Measurements from ENCODE around the gene SLCO1A2. TPM values are rescaled to one million over a fixed set of nuclear protein-coding genes. Genes with fewer than 3 reads are reported as not detected.
"Not testable (repeated sequence)": the region's sequence is repeated elsewhere in the genome, so short reads cannot be mapped to it uniquely, and the experiment has no call there.

SLCO1A2 gene
- total and polyA plus RNA-seq, 9 donors: 0.11 to 0.35 (median 0.26) TPM; not detected in 5

- TF ChIP-seq EP300 (IDR thresholded peaks at IDR 0.05): no peak
- Histone ChIP-seq H3K27me3 (no peaks in the 10 kb centered on the region), H3K36me3 (no peaks in the 10 kb centered on the region), H3K27ac (no peak within 1 kb of the TSS), H3K4me1 (ENCODE audit: insufficient read depth) (no peaks in the 10 kb centered on the region), H3K9me3 (no peaks in the 10 kb centered on the region), H3K4me3 (no peak within 1 kb of the TSS)
- intact Hi-C loops (cut with DNase I): no loop called here
- WGBS, 3 donors: 79 to 92% (median 82%) methylated on average over 2 of the region's 2 CpGs
- DNase-seq: no peak
These were observed 37.9 kb upstream of the SLCO1A2 start, which contains the start of gene IAPP for GRCh38 chr12:21372602-21373001. TSS of gene IAPP (plus strand) at chr12:21372902. CDS start at chr12:21373352, 450 bp downstream.

- Histone ChIP-seq H3K4me1 (ENCODE audit: insufficient read depth) (no peaks in the 10 kb centered on the region), H3K36me3 (no peaks in the 10 kb centered on the region), H3K27me3 (no peaks in the 10 kb centered on the region), H3K9me3 (no peaks in the 10 kb centered on the region), H3K4me3 (no peak overlapping the region), H3K27ac (no peak overlapping the region)
- TF ChIP-seq, protein P1, sequence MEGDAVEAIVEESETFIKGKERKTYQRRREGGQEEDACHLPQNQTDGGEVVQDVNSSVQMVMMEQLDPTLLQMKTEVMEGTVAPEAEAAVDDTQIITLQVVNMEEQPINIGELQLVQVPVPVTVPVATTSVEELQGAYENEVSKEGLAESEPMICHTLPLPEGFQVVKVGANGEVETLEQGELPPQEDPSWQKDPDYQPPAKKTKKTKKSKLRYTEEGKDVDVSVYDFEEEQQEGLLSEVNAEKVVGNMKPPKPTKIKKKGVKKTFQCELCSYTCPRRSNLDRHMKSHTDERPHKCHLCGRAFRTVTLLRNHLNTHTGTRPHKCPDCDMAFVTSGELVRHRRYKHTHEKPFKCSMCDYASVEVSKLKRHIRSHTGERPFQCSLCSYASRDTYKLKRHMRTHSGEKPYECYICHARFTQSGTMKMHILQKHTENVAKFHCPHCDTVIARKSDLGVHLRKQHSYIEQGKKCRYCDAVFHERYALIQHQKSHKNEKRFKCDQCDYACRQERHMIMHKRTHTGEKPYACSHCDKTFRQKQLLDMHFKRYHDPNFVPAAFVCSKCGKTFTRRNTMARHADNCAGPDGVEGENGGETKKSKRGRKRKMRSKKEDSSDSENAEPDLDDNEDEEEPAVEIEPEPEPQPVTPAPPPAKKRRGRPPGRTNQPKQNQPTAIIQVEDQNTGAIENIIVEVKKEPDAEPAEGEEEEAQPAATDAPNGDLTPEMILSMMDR (IDR thresholded peaks at IDR 0.05): no peak
- TF ChIP-seq EP300 (IDR thresholded peaks at IDR 0.05) (no peak), POLR2A (IDR thresholded peaks at IDR 0.05) (no peak)
- DNase-seq: no peak
- 78 to 88% (median 82%) methylated on average over 7 of the region's 7 CpGs for WGBS, 3 donors
- intact Hi-C loops (cut with DNase I): no loop called here
These were observed 36.2 kb upstream of the SLCO1A2 start for GRCh38 chr12:21370845-21371449.

DNA sequence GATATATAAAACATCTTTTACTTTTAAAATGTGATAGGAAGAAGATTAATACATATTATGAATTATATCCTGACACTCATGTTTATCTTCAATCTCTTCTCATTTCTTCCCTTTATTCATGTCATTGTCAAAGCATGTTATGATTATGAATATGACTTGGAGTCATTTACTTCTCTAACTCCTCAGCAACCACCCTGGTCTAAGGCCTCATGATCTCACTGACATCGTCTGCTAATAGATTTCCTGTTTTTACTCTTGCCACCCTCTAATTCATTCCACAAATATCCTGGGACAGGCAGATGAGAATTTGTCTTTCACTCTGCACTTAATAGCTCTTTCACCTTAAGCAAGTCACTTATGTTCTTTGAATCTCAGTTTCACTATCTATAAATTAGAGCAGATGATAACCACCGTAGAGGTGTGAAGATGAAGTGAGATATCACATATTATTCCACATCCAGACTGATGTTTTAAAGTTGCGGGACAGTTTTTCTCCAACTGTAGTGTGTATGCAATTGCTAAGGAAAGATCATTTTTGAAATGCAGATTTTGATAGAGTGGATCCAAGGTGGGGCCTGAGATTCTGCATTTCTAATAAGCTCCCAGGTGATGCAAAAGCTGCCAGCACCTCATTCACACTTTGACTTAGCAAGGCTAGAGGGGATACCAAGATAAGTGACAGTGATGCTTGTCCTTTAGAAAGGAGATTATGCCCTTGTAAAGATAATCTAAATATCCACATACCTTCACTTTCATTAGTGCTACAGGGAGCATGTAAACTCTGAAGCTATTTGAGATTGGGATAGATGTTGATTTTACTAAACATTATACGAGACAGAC lies 34.6 kb upstream of the SLCO1A2 start:
- H3K9me3 ChIP-seq: no peaks in the 10 kb centered on the region
- intact Hi-C loops (cut with DNase I): no loop called here
- no peaks in the 10 kb centered on the region for H3K36me3 ChIP-seq
- TF ChIP-seq POLR2A (IDR thresholded peaks at IDR 0.05): no peak
- TF ChIP-seq, protein P1 (IDR thresholded peaks at IDR 0.05): no peak
- no peak for TF ChIP-seq EP300 (IDR thresholded peaks at IDR 0.05)
- no peak for DNase-seq
- 44 to 50% (median 49%) methylated on average over 4 of the region's 4 CpGs for WGBS, 3 donors
- H3K27ac ChIP-seq: no peak overlapping the region
- H3K4me1 ChIP-seq (ENCODE audit: insufficient read depth): no peaks in the 10 kb centered on the region
- no peaks in the 10 kb centered on the region for H3K27me3 ChIP-seq
- no peak overlapping the region for H3K4me3 ChIP-seq

DNA sequence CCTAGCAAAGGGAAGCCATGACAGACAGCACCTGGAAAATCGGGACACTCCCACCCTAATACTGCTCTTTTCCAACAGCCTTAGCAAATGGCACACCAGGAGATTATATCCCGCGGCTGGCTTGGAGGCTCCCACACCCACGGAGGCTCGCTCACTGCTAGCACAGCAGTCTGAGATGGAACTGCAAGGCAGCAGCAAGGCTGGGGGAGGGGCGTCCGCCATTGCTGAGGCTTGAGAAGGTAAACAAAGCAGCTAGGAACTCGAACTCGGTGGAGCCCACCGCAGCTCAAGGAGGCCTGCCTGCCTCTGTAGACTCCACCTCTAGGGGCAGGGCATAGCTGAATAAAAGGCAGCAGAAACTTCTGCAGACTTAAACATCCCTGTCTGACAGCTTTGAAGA lies 25.9 kb upstream of the SLCO1A2 start:
- H3K9me3 ChIP-seq; H3K27me3 ChIP-seq; intact Hi-C loops (cut with DNase I); H3K4me3 ChIP-seq; H3K4me1 ChIP-seq (ENCODE audit: insufficient read depth); H3K27ac ChIP-seq; DNase-seq; H3K36me3 ChIP-seq: not testable (repeated sequence)
- 72 to 82% (median 79%) methylated on average over 10 of the region's 10 CpGs for WGBS, 3 donors

DNA sequence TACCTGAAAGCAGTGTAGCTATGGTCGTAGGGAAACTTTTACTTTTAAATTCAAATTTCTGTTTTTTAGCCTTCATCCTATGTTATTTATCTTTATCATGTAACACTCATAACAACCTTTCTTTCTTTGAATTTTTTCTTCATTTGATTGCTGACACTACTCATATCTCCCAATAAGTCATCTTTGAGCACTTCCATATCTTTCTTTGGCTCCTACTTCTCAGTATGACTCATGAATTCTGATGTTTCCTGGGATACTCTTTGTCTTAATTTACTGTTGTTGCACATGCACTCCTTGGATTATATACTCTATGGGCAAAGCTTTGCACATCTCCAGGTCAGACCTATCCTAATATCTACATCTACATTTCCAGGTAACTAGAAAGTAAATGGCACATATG lies 19.9 kb upstream of the SLCO1A2 start:
- no peak for DNase-seq
- Histone ChIP-seq H3K27ac (no peak overlapping the region), H3K4me3 (no peak overlapping the region), H3K27me3 (no peaks in the 10 kb centered on the region), H3K4me1 (ENCODE audit: insufficient read depth) (no peaks in the 10 kb centered on the region), H3K36me3 (no peaks in the 10 kb centered on the region), H3K9me3 (no peaks in the 10 kb centered on the region)
- 42 to 90% (median 81%) methylated on average over 1 of the region's 1 CpG for WGBS, 3 donors
- TF ChIP-seq EP300 (IDR thresholded peaks at IDR 0.05) (no peak), POLR2A (IDR thresholded peaks at IDR 0.05) (no peak)
- TF ChIP-seq, protein P1 (IDR thresholded peaks at IDR 0.05): no peak
- intact Hi-C loops (cut with DNase I): no loop called here

All from ovary (tissue), 9 donors.